Erythroblast (primary cell): Measurements from ENCODE around the gene SARM1.

Experiments used
- GATA1 ChIP-seq: IDR thresholded peaks from 2 replicates; pipeline ENCODE4 v1.6.1; 2011; ENCODE audit warnings: low read depth, mild to moderate bottlenecking, control low read depth, low read length, moderate library complexity
- POLR2A ChIP-seq: IDR thresholded peaks from 2 replicates; pipeline ENCODE4 v1.6.1; 2011; ENCODE audit warnings: mild to moderate bottlenecking, low read length

- no peak for TF ChIP-seq POLR2A
- no peak for TF ChIP-seq GATA1
Measured at GRCh38 chr17:28390984-28391383, 19.5 kb downstream of the SARM1 start.
